GM10266 (cell line): ENCODE data around the gene CNDP2.

Experiments
- DNase-seq: peaks from one replicate; pipeline ENCODE4 v3.0.0; 2012; ENCODE audit errors: extremely low spot score
- CTCF ChIP-seq: IDR thresholded peaks from 2 replicates; pipeline ENCODE4 v1.5.1; 2012; ENCODE audit warnings: mild to moderate bottlenecking, low read depth; ENCODE audit not compliant: control insufficient read depth, insufficient read depth; ENCODE audit errors: missing control alignments

Gene CNDP2

DNA sequence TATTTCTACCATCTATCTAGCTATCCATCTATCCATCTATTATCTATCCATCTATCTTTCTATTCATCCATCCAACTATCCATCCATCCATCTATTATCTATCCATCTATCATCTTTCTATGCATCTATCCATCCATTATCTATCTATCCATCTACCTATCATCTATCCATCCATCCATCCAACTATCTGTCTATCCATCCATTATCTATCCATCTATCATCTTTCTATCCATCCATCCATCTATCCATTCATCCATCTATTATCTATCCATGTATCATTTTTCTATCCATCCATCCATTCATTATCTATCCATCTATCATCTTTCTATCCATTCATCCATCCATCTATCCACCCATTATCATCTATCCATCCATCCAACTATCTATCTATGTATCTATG, 76.9 kb downstream of the CNDP2 start:
- no peak for TF ChIP-seq CTCF
- DNase-seq, result no peak
